GM19438 (cell line): ENCODE results near the gene IQSEC2.

Experiments used
- ATAC-seq: cut with Tn5 transposase; IDR thresholded peaks from one replicate; pipeline ENCODE4 v1.9.1; 2021; ENCODE audit warnings: low read depth; ENCODE audit not compliant: unreplicated experiment

IQSEC2 gene

DNA sequence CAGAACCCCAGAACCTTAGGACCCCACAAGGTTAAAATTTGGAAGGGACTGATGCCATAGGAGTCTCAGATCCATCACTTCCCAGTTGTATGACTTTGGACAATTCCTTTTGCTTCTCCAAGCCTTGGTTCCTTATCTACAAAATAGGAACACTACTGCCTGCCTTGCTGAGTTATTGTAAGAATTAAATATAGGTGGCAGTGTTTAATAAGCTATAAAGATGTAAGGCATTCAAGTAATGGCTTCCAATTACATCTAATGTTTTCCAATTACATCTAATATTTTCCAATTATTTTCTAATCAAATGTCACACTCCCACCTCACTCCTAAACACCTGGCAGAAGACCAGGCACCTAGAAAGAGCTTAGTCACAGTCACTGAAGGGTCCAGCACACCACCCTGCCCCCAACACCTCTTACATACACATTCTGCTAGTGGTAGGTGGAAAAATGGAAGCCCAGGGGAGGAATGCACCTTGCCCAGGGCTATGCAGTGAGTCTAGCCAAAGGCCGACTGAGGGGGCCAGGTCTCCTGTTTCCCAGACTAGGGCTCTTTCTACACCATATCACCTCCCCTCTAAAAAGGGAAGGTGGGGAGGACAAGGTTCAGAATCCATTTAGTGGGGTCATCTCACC lies 31.9 kb downstream of the IQSEC2 start:
- ATAC-seq = no peak

DNA sequence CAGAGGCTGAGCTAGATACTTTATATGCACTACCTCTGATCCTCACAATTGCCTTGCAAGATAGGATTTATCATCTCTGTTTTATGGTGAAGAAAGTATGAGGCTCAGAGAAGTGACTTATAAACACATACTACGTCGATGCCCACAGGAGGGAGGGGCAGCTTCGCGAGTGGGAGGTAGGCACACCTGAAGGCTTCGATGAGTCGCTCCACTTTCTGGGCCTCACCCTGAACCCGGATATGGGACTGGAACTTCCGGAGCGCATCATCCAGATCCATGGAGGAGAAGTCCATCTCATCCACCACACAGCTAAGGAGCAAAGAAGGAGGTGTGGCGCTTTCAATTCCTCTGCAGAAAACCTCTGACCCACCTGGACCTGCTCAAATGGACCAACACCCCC lies 33.5 kb downstream of the IQSEC2 start:
- ATAC-seq = no peak

DNA sequence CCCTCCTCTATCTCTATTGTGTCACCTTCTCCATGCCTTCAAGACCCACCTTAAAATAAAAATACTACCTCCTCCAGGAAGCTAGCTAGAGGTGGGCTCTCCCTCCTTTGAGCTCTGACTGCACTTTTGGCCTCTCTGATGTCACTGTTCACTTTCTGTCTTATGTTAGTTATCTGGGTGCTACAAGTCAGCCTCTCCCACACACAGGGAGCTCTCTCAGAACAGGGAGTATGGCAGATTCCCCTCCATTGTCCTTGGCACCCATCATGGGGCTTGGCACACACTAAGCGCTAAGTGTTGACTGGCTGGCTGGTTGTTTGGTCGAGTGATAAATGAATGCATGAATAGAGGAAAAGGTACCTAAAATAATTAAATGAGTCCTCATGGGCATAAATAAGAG lies 35.2 kb downstream of the IQSEC2 start:
- no peak for ATAC-seq

DNA sequence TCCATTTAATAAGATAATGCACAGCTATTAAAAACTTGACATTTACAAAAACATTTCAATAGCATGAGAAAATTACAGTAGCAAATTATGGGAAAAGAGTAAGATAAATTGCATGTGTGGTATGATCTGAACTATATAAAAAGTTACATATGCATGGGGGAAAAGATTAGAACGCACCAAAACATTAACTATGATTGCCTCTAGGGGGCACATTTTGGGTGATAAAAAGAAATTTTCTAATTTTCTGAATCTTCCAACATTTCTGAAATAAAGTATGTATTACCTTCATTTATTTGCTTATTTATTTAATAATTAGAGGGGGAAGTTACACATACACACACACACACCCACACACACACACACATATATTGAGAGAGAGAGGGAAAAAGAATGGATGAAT lies 36.8 kb downstream of the IQSEC2 start:
- no peak for ATAC-seq

DNA sequence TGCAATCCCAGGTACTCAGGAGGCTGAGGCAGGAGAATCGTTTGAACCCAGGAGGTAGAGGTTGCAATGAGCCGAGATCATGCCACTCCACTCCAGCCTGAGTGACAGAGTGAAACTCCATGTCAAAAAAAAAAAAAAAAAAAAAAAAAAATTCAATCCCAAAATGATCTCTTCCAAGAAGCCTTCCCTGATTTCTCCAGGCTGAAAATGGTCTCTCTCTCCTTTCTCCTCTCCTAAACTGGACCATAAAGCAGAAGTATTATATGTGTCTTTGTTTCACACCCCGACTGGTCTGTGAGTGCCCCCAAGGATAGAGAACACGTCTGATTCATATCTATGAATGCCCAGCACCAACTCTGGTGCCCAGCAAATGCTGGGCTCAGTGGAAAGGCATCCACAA lies 39.1 kb downstream of the IQSEC2 start:
- ATAC-seq = no peak

DNA sequence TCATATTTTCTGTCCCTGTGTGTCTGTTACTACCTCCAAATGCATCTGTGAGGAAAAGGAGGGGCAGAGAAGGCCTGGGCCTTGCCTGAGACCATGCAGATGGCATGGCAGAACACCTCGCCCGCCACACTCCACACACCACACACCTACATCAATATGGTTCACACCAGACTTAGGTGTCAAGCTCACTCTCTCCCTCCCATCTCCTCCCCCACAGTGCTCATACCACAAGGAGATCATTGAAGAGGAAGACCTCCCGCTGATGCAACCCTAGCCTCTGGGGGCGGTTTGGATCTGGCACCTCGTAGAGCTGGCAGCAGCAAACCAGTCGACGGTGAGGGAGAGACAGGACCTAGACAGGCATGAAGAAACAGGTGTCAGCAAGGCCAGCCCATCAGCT lies 39.8 kb downstream of the IQSEC2 start:
- ATAC-seq = no peak

DNA sequence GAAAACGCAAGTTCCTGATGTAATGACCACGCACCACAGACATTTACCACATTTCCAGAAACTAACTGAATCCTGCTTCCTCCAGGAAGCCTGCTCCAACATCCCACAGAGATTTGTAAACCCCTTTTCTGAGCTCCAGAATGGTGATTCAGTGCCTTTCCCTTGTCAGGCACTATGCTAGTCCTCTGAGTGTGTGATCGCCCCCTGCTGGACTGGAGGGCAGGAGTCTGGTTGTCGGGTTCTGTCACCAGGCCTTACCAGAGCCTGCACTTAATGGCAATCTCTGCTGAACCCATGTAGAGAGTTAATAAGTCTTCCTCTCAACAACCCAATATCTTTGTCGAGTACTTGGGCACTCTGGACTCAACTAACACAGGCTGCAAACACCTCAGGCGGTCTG lies 41.9 kb downstream of the IQSEC2 start:
- ATAC-seq = no peak

DNA sequence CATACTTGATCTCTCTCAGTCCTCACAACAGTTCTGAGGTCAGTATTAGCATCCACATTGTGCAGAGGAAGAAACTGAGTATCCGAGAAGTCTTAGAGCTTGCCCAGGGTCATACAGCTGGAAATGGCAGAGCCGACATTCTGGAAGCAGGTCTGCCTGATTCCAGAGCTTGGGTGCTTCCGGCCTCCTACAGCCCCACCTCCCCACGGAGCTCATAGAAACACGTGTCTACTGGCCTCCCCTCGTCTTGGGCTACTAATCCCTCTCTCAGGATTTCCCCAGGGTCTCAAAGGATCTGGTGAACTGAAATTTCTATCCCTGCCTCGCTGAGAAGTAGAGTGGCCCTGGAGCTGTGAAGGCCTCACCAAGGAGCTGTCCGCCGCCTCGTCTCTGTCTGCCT lies 44.3 kb downstream of the IQSEC2 start:
- no peak for ATAC-seq

DNA sequence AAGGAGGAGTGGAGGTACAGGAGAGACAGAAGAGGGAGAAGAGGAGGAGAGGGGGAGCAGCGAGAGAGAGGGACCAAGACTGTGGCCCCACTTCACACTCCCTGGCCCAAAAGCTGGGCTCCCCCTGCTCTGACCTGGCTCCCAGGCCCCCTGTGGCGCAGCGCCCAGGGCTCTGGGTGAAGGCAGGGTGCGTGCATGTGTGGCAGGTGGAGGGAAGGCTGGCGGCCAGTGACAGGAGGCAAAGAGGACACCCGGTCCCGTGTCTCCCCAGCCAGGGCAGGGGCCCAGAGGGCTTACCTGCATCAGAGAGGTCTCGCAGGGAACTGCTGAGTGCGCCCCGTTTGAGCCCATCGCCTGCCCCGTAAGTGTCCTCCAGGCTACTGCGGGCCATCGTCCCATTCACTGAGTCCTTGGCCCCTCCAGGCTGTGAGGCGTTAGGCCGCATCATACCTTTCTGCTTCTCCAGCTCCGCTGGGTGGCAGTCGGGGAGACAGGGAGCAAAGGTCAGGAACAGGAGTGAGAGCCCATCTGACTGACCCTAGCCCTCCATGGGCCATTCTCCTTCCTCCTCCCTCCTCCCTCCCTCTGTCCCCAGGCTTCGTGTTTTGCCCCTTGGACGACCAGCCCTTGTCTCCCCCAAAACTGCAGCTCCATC lies 45.2 kb downstream of the IQSEC2 start:
- ATAC-seq = no peak

DNA sequence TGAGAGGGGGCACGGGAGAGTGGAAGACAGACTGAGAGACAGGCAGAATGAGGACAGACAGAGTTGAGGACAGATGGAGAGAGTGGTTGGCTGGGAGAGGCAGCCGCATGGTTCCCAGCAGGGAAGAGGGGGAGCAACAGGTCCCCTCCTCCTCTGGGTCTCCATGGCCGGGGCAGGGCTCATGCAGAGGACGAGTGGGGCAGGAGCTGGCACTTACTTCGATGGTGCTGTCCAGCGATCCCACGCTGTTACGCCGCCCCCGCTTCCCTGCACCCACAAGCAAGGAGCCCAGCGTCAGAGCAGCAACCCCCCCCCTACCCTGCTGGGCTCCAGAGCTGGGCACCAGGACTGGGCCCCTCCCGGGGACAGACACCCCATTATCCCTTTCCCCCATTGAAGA lies 45.8 kb downstream of the IQSEC2 start:
- ATAC-seq = no peak

DNA sequence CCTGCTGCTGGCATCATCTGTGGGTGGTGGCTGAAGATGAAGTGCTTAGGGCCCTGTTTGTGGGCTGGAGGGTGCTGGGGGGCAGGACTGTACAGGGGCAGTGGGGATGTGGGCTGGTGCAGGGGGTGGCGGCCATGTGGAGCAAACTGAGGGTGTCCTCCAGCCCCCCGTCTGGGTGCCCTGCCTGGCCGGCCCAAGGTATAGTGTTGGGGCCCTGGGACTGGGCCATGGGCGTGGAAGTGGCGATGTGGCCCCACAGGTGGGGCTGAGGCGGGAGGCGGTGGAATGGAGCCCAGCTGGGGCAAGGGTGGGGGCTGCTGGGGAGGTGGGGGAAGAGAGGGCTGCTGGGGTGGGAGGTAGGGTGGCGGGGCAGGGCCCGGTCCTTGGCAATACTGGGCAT lies 46.9 kb downstream of the IQSEC2 start:
- ATAC-seq = no peak

DNA sequence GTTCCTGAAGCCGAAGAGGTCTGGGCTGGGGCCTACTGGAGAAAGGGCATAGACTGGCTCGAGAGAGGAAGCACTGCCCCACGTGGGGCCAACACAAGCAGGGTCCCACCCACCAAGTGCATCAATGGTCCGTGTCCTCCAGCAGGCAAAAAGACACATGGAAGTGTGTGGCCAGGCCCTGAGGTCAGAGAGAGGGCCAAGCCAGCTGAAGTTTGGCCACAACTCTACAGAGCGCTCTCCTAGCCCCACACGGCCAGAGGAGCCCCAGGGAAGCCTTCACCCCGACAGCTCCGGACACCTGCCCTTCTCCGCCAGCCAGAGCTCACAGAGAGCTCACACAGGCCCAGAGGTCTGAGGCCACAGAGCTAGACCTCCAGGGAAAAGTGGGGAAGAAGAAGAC lies 47.8 kb downstream of the IQSEC2 start:
- ATAC-seq = no peak

DNA sequence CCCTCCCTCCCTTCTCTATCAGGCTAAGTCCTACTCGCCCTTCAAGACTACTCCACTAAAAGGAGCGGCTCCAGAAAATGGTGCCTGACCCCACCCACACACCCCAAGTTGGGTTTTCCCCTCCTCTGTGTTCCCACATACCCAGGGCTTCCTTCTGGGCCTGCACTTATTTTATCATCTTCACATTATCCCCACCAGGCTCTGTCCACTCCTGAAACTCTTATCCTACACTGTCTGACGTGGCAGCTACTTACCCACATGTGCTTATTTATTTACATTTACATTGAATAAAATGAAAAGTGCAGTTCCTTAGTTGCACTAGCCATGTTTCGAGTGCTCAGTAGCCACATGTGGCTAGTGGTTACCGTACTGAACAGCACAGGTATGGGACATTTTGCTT lies 51.3 kb downstream of the IQSEC2 start:
- ATAC-seq = no peak

DNA sequence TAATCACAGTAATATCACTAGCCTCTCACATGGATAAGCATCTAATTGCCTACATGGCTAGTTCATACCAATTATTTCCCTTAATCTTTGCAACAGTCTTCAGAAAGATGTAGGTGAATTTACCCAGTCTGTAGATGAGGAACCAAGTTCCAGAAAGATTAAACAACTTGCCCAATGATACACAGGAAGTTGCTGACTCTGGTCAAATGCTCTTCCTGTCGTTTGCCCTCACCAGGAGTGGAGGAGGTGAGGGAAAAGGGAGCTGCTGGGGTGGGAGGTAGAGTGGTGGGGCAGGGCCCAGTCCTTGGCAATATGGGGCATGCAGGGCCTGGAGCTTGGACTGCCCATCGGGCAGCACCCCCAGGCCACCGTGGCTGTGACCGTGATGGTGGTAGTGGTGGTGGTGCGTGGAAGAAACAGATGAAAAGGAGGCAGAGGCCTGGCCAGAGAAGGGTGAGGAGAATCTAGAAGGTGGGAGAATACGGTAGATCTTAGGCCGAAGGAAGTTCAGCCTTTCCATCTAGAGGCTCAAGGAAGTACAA lies 54.1 kb downstream of the IQSEC2 start:
- ATAC-seq = no peak

DNA sequence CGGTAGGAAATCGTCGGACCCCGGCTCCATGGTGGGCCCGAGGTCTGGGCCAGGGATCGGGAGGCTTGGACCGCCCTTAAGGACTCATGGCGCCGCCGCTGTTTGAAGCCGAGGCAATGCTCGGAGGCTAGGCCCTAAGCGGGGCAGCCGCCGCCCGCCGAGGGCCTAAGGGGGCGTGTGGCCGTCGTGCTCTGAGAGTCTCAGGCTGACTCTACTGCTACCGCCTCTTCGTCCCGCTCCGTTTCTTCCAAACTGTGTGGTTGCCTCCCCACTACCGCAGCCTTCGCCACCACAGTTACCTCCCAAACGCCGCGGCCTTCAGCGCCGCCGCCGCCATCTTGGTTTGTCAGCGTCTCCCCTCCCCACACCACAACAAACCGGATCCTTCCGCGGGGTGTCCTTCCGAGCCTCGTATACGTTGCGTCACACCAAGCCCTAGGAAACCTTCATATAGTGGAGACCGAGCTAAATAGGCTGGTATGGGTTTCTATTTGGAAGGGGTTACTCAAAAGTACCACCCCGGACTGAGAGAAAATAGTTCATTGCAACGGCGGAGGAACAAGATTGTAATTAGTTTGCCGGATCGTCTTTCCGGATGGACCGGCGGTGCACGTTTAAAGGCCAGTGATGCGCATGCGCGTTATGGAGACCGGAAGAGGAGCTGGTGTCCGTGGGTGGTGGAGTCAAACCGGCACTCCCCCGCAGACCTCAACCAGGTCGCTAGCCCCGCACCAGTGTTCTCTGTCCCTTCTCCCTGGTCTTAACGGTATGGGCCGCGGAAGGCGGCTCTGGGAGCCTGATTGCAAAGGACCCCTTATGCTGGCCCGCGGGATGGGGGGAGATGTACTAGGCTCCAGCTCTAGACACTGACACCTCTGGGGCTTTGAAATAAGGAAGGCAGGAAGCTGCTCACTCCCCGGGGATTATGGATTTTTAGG lies 56.3 kb downstream of the IQSEC2 start, which contains the start of gene KDM5C:
Gene KDM5C (minus strand): TSS at position 348 of the 938 bp plus-strand sequence. CDS start 318 bp downstream, at position 30.
- ATAC-seq = peak; percentile 79

DNA sequence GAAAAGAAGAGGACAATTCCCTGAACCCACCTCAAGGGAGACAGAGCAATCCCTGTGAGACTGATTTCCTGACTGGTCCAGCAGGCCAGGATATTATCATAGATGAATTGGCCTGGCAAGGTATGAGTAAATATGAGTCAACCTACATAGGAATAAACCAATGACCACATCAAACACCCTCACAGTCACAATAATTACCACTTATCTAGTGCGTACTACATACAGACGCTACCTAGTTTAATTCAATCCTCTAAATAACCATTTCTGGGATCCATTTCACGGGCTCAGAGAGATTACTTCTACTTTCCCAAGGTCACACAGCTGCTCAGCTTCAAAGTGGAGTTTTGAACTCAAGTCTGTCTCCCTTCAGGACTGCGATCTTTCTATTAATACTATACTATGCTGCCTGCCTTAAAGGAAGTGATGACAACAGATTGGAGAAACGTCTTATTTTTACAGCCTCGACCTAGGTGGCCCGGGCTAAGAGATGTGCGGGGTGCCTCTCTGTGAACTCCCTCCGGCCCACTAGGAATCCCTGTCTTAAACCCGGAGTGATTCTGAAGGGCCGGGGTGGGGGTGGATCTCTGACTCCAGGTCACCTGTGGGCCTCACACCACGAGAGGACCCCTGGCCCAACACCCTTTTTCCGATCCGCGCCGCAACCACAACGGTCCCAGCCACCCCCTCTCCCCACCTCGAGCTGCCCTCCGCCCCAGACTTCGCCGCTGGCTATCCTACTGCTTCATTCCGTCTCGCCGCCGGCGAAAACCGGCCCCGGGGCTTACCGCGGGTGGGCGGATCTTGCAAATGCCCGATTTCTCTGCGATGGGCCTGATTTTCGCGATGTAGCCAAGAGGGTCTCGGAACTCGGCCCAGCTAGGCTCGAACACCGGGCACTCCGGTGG lies 57.2 kb downstream of the IQSEC2 start:
- no peak for ATAC-seq

DNA sequence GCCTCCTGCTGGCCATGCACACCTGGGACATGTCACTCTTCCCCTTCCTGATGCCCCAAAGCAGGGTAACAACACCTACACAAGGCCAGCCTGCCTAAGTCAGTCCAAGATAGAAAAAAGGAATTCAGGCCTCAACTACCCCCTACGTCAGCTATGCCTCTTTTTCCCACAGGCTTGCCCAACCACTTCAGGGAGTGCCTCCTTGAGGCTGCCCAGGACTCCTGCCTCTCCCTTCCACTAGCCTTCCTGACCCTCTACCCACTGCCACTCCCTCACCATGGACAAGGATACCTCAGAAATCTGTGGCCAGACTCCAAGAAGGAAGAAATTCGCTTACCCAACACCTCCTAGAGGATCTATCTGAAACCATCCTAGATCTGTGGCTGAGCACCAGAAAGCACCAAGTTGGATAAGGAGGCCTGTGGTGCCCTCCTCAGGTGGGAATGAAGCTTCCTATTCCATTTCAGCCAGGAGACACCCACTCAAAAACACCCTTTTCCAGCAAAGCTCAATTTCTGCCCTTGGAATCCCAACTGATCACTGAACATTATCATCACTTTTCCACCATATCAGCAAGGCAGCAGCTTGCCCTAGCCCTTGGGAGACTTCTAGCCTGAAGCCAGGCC lies 58.2 kb downstream of the IQSEC2 start:
- no peak for ATAC-seq
